Measurements from ENCODE around the gene MON2.
A peak's percentile ranks its signal among the peaks of the same experiment; 100 is the strongest.
"Not testable (repeated sequence)": the region's sequence is repeated elsewhere in the genome, so short reads cannot be mapped to it uniquely, and the experiment has no call there.

Gene MON2

GRCh38 chr12:62461171-62461837, 5.3 kb upstream of the MON2 start:
- not testable (repeated sequence) for H3K4me3 Mint-ChIP-seq; H3K27ac Mint-ChIP-seq; H3K9me3 Mint-ChIP-seq; DNase-seq; H3K4me1 Mint-ChIP-seq (ENCODE audit: low read depth in 2 of 2); ATAC-seq (replicated peaks); H3K36me3 Mint-ChIP-seq (ENCODE audit: insufficient read depth)
- H3K27me3 Mint-ChIP-seq, result peaks cover 17 to 18% of the 10 kb centered on the region in 2 donors

GRCh38 chr12:62463252-62463651, 3.4 kb upstream of the MON2 start:
- not testable (repeated sequence) for H3K36me3 Mint-ChIP-seq (ENCODE audit: insufficient read depth); DNase-seq; H3K4me3 Mint-ChIP-seq; ATAC-seq (replicated peaks); H3K27ac Mint-ChIP-seq; H3K9me3 Mint-ChIP-seq
- Mint-ChIP-seq H3K4me1 (ENCODE audit: low read depth in 2 of 2) (peaks cover 12 to 17% of the 10 kb centered on the region in 2 donors), H3K27me3 (peaks cover 17 to 18% of the 10 kb centered on the region in 2 donors)

GRCh38 chr12:62466018-62466593, 520 bp upstream of the MON2 start:
- peaks cover 6% of the 10 kb centered on the region for H3K36me3 Mint-ChIP-seq (ENCODE audit: insufficient read depth)
- peaks cover 0 to 3% of the 10 kb centered on the region in 2 donors for H3K9me3 Mint-ChIP-seq
- ATAC-seq (replicated peaks) (peak; percentile 18), DNase-seq (peak in 1 of 3 experiments; percentile 13)
- peak overlapping the region; percentile 97 to 98 for H3K4me3 Mint-ChIP-seq
- H3K4me1 Mint-ChIP-seq (ENCODE audit: low read depth in 2 of 2), result peaks cover 12 to 17% of the 10 kb centered on the region in 2 donors
- peak overlapping the region; percentile 97 for H3K27ac Mint-ChIP-seq
- no peaks in the 10 kb centered on the region for H3K27me3 Mint-ChIP-seq

GRCh38 chr12:62468397-62468796, 1.8 kb downstream of the MON2 start:
- peak overlapping the region; percentile 97 to 98 for H3K4me3 Mint-ChIP-seq

GRCh38 chr12:62468935-62469334, 2.3 kb downstream of the MON2 start:
- Mint-ChIP-seq H3K9me3 (no peaks in the 10 kb centered on the region), H3K4me3 (peak overlapping the region in 1 of 2 donors; percentile 97)

More at GRCh38 chr12:62468397-62468796, 1.8 kb downstream of the MON2 start:
- Mint-ChIP-seq H3K27me3 (no peaks in the 10 kb centered on the region), H3K27ac (no peak overlapping the region), H3K4me1 (ENCODE audit: low read depth in 2 of 2) (peaks cover 14 to 19% of the 10 kb centered on the region in 2 donors), H3K9me3 (peaks cover 0 to 3% of the 10 kb centered on the region in 2 donors), H3K36me3 (ENCODE audit: insufficient read depth) (peaks cover 6% of the 10 kb centered on the region)
- no peak for ATAC-seq (replicated peaks)
- DNase-seq, result no peak

GRCh38 chr12:62469704-62470103, 3.1 kb downstream of the MON2 start:
- Mint-ChIP-seq H3K27me3 (no peaks in the 10 kb centered on the region), H3K27ac (no peak overlapping the region), H3K36me3 (ENCODE audit: insufficient read depth) (peaks cover 11% of the 10 kb centered on the region), H3K4me3 (peak overlapping the region in 1 of 2 donors; percentile 97), H3K9me3 (no peaks in the 10 kb centered on the region), H3K4me1 (ENCODE audit: low read depth in 2 of 2) (peaks cover 19 to 27% of the 10 kb centered on the region in 2 donors)
- DNase-seq (no peak), ATAC-seq (replicated peaks) (no peak)

More at GRCh38 chr12:62468935-62469334, 2.3 kb downstream of the MON2 start:
- no peak for DNase-seq
- H3K27ac Mint-ChIP-seq, result no peak overlapping the region
- ATAC-seq (replicated peaks), result no peak
- peaks cover 17 to 24% of the 10 kb centered on the region in 2 donors for H3K4me1 Mint-ChIP-seq (ENCODE audit: low read depth in 2 of 2)
- no peaks in the 10 kb centered on the region for H3K27me3 Mint-ChIP-seq
- H3K36me3 Mint-ChIP-seq (ENCODE audit: insufficient read depth), result peaks cover 7% of the 10 kb centered on the region

GRCh38 chr12:62471734-62472133, 5.1 kb downstream of the MON2 start:
- DNase-seq, result no peak
- Mint-ChIP-seq H3K36me3 (ENCODE audit: insufficient read depth) (peaks cover 16% of the 10 kb centered on the region), H3K27me3 (no peaks in the 10 kb centered on the region), H3K27ac (no peak overlapping the region), H3K9me3 (no peaks in the 10 kb centered on the region), H3K4me1 (ENCODE audit: low read depth in 2 of 2) (peaks cover 14 to 23% of the 10 kb centered on the region in 2 donors), H3K4me3 (no peak overlapping the region)
- ATAC-seq (replicated peaks), result no peak

GRCh38 chr12:62472472-62472871, 5.8 kb downstream of the MON2 start:
- no peak overlapping the region for H3K27ac Mint-ChIP-seq
- DNase-seq (no peak), ATAC-seq (replicated peaks) (no peak)

GRCh38 chr12:62481843-62482540, 15.4 kb downstream of the MON2 start:
- Mint-ChIP-seq H3K4me1 (ENCODE audit: low read depth in 2 of 2) (peaks cover 30 to 52% of the 10 kb centered on the region in 2 donors), H3K27me3 (no peaks in the 10 kb centered on the region), H3K9me3 (no peaks in the 10 kb centered on the region), H3K4me3 (no peak overlapping the region), H3K36me3 (ENCODE audit: insufficient read depth) (peaks cover 14% of the 10 kb centered on the region), H3K27ac (peak overlapping the region in 1 of 2 donors; percentile 41)
- DNase-seq, result no peak
- no peak for ATAC-seq (replicated peaks)

More at GRCh38 chr12:62472472-62472871, 5.8 kb downstream of the MON2 start:
- Mint-ChIP-seq H3K36me3 (ENCODE audit: insufficient read depth) (peaks cover 16% of the 10 kb centered on the region), H3K9me3 (no peaks in the 10 kb centered on the region), H3K4me3 (no peak overlapping the region), H3K4me1 (ENCODE audit: low read depth in 2 of 2) (peaks cover 13 to 23% of the 10 kb centered on the region in 2 donors), H3K27me3 (no peaks in the 10 kb centered on the region)

- Mint-ChIP-seq H3K4me1 (ENCODE audit: low read depth in 2 of 2) (peaks cover 28 to 47% of the 10 kb centered on the region in 2 donors), H3K4me3 (no peak overlapping the region), H3K9me3 (no peaks in the 10 kb centered on the region), H3K27ac (peak overlapping the region; percentile 41 to 62), H3K27me3 (no peaks in the 10 kb centered on the region), H3K36me3 (ENCODE audit: insufficient read depth) (peaks cover 12% of the 10 kb centered on the region)
- DNase-seq, result no peak
- ATAC-seq (replicated peaks), result no peak
Observed at GRCh38 chr12:62482769-62483168, 16.1 kb downstream of the MON2 start.

- Mint-ChIP-seq H3K27ac (peak overlapping the region; percentile 22 to 76), H3K9me3 (no peaks in the 10 kb centered on the region), H3K27me3 (no peaks in the 10 kb centered on the region), H3K4me1 (ENCODE audit: low read depth in 2 of 2) (peaks cover 24 to 45% of the 10 kb centered on the region in 2 donors), H3K4me3 (no peak overlapping the region), H3K36me3 (ENCODE audit: insufficient read depth) (peaks cover 11% of the 10 kb centered on the region)
- no peak for ATAC-seq (replicated peaks)
- DNase-seq, result no peak
Observed at GRCh38 chr12:62484233-62484632, 17.6 kb downstream of the MON2 start.

GRCh38 chr12:62505786-62506185, 39.2 kb downstream of the MON2 start:
- DNase-seq, result no peak
- Mint-ChIP-seq H3K4me1 (ENCODE audit: low read depth in 2 of 2) (no peaks in the 10 kb centered on the region), H3K36me3 (ENCODE audit: insufficient read depth) (peaks cover 57% of the 10 kb centered on the region), H3K27ac (peak overlapping the region; percentile 0 to 57), H3K9me3 (peaks cover 0 to 2% of the 10 kb centered on the region in 2 donors), H3K4me3 (no peak overlapping the region), H3K27me3 (no peaks in the 10 kb centered on the region)
- no peak for ATAC-seq (replicated peaks)

- no peak for ATAC-seq (replicated peaks)
- Mint-ChIP-seq H3K27ac (peak overlapping the region in 1 of 2 donors; percentile 44), H3K4me3 (no peak overlapping the region), H3K4me1 (ENCODE audit: low read depth in 2 of 2) (peaks cover 3 to 11% of the 10 kb centered on the region in 2 donors), H3K9me3 (peaks cover 0 to 2% of the 10 kb centered on the region in 2 donors), H3K36me3 (ENCODE audit: insufficient read depth) (peaks cover 29% of the 10 kb centered on the region), H3K27me3 (no peaks in the 10 kb centered on the region)
- DNase-seq, result no peak
Observed at GRCh38 chr12:62512901-62513300, 46.3 kb downstream of the MON2 start.
